ENCODE measurements around the gene ZFYVE1. TPM values are rescaled to one million over a fixed set of nuclear protein-coding genes. Genes with fewer than 3 reads are reported as not detected.
A peak's percentile ranks its signal among the peaks of the same experiment; 100 is the strongest.
"Not testable (repeated sequence)": the region's sequence is repeated elsewhere in the genome, so short reads cannot be mapped to it uniquely, and the experiment has no call there.

ZFYVE1 gene
- total and polyA plus RNA-seq, 2 experiments from 2014 or later: 15.6 to 18.3 TPM

- no peaks in the 10 kb centered on the region for H4K20me1 ChIP-seq (ENCODE audit: insufficient read depth)
- DNase-seq: peak; percentile 12
- no peaks in the 10 kb centered on the region for H3K9me2 ChIP-seq (ENCODE audit: insufficient read depth)
- no peak for TF ChIP-seq EZH2 (IDR thresholded peaks at IDR 0.05; ENCODE audit: insufficient read depth, poor library complexity, severe bottlenecking)
- no peak for TF ChIP-seq EZH2phosphoT487 (IDR thresholded peaks at IDR 0.05; ENCODE audit: insufficient read depth, low read depth)
- H3K4me2 ChIP-seq (ENCODE audit: unreplicated experiment): peak overlapping the region; percentile 99
- WGBS, 2 experiments (ENCODE audit: low coverage in 1 of 2, low lambda C conversion rate in 2 of 2, missing lambda C conversion rate in 2 of 2): 0 to 2% methylated on average over 11 to 21 of the region's 21 CpGs
- H2AFZ ChIP-seq: peak overlapping the region; percentile 93
- in situ Hi-C loops (cut with MboI): no loop called here
- no peaks in the 10 kb centered on the region for H3K27me3 ChIP-seq (replicated peaks; ENCODE audit: insufficient read depth)
- H3K4me1 ChIP-seq (ENCODE audit: insufficient read depth): peaks cover 24% of the 10 kb centered on the region; the same call in 1 of the 2 replicates
- peak overlapping the region; percentile 76 for H3K27ac ChIP-seq
- peak overlapping the region; percentile 83 for H3K9ac ChIP-seq
- peak overlapping the region; percentile 90 for H3K4me3 ChIP-seq
- peaks cover 49% of the 10 kb centered on the region for H3K79me2 ChIP-seq (ENCODE audit: insufficient read depth)
- 0 out of 2 replicates have a peak, but pooled peaks cover 8% of the 10 kb centered on the region for H3F3A ChIP-seq (ENCODE audit: insufficient read depth)
- no peaks in the 10 kb centered on the region for H3K9me3 ChIP-seq (ENCODE audit: low read depth)
- H3K36me3 ChIP-seq (ENCODE audit: low read depth): peaks cover 13% of the 10 kb centered on the region
These were observed 562 bp downstream of the ZFYVE1 start for GRCh38 chr14:73026243-73026844.

GRCh38 chr14:73025544-73025943 lies 1.4 kb downstream of the ZFYVE1 start:
- WGBS, 2 experiments (ENCODE audit: low coverage in 1 of 2, low lambda C conversion rate in 2 of 2, missing lambda C conversion rate in 2 of 2): 52 to 57% methylated on average over 3 of the region's 3 CpGs
- Histone ChIP-seq H3K27me3 (replicated peaks; ENCODE audit: insufficient read depth) (no peaks in the 10 kb centered on the region), H3K79me2 (ENCODE audit: insufficient read depth) (peaks cover 57% of the 10 kb centered on the region), H3K9ac (peak overlapping the region; percentile 83), H3K4me3 (peak overlapping the region; percentile 90), H3K36me3 (ENCODE audit: low read depth) (peaks cover 16% of the 10 kb centered on the region), H2AFZ (peak overlapping the region; percentile 93; the same call in 1 of the 2 replicates), H3K9me2 (ENCODE audit: insufficient read depth) (no peaks in the 10 kb centered on the region), H3F3A (ENCODE audit: insufficient read depth) (0 out of 2 replicates have a peak, but pooled peaks cover 8% of the 10 kb centered on the region), H3K27ac (peak overlapping the region; percentile 76), H3K9me3 (ENCODE audit: low read depth) (no peaks in the 10 kb centered on the region), H4K20me1 (ENCODE audit: insufficient read depth) (no peaks in the 10 kb centered on the region), H3K4me2 (ENCODE audit: unreplicated experiment) (peak overlapping the region; percentile 99), H3K4me1 (ENCODE audit: insufficient read depth) (peaks cover 24% of the 10 kb centered on the region; the same call in 1 of the 2 replicates)
- DNase-seq: peak; percentile 70
- in situ Hi-C loops (cut with MboI): no loop called here
- TF ChIP-seq EZH2phosphoT487 (IDR thresholded peaks at IDR 0.05; ENCODE audit: insufficient read depth, low read depth) (no peak), EZH2 (IDR thresholded peaks at IDR 0.05; ENCODE audit: insufficient read depth, poor library complexity, severe bottlenecking) (no peak)

GRCh38 chr14:73022051-73022450 lies 4.9 kb downstream of the ZFYVE1 start:
- H3K4me2 ChIP-seq (ENCODE audit: unreplicated experiment): no peak overlapping the region
- no peak overlapping the region for H3K4me3 ChIP-seq
- no peak overlapping the region for H3K27ac ChIP-seq
- H3K79me2 ChIP-seq (ENCODE audit: insufficient read depth): peaks cover 91% of the 10 kb centered on the region
- H3F3A ChIP-seq (ENCODE audit: insufficient read depth): 0 out of 2 replicates have a peak, but pooled peaks cover 8% of the 10 kb centered on the region
- DNase-seq: no peak
- H3K9ac ChIP-seq: no peak overlapping the region
- in situ Hi-C loops (cut with MboI): no loop called here
- no peak for TF ChIP-seq EZH2 (IDR thresholded peaks at IDR 0.05; ENCODE audit: insufficient read depth, poor library complexity, severe bottlenecking)
- no peak for TF ChIP-seq EZH2phosphoT487 (IDR thresholded peaks at IDR 0.05; ENCODE audit: insufficient read depth, low read depth)
- no peak overlapping the region for H2AFZ ChIP-seq
- H3K4me1 ChIP-seq (ENCODE audit: insufficient read depth): peaks cover 24% of the 10 kb centered on the region; the same call in 1 of the 2 replicates
- peaks cover 16% of the 10 kb centered on the region for H3K36me3 ChIP-seq (ENCODE audit: low read depth)
- WGBS, 2 experiments (ENCODE audit: low coverage in 1 of 2, low lambda C conversion rate in 2 of 2, missing lambda C conversion rate in 2 of 2): 98% methylated on average over 4 of the region's 4 CpGs
- no peaks in the 10 kb centered on the region for H3K27me3 ChIP-seq (replicated peaks; ENCODE audit: insufficient read depth)
- H3K9me3 ChIP-seq (ENCODE audit: low read depth): no peaks in the 10 kb centered on the region
- H4K20me1 ChIP-seq (ENCODE audit: insufficient read depth): no peaks in the 10 kb centered on the region
- H3K9me2 ChIP-seq (ENCODE audit: insufficient read depth): no peaks in the 10 kb centered on the region

- H3K36me3 ChIP-seq (ENCODE audit: low read depth); H3K9me2 ChIP-seq (ENCODE audit: insufficient read depth); H3K27me3 ChIP-seq (replicated peaks; ENCODE audit: insufficient read depth); H4K20me1 ChIP-seq (ENCODE audit: insufficient read depth); H3K9me3 ChIP-seq (ENCODE audit: low read depth); H3K9ac ChIP-seq; H2AFZ ChIP-seq; H3K4me2 ChIP-seq (ENCODE audit: unreplicated experiment); in situ Hi-C loops (cut with MboI); H3K27ac ChIP-seq; H3K4me3 ChIP-seq: not testable (repeated sequence)
- peaks cover 10% of the 10 kb centered on the region for H3K4me1 ChIP-seq (ENCODE audit: insufficient read depth)
- H3F3A ChIP-seq (ENCODE audit: insufficient read depth): peaks cover 16% of the 10 kb centered on the region; the same call in 1 of the 2 replicates
- 92 to 94% methylated on average over 10 of the region's 10 CpGs for whole genome bisulfite sequencing, 2 experiments (ENCODE audit: low coverage in 1 of 2, low lambda C conversion rate in 2 of 2, missing lambda C conversion rate in 2 of 2)
- peaks cover 88% of the 10 kb centered on the region for H3K79me2 ChIP-seq (ENCODE audit: insufficient read depth)
- peak; percentile 16 for DNase-seq
These were observed 10.9 kb downstream of the ZFYVE1 start for GRCh38 chr14:73016011-73016410.

GRCh38 chr14:73015552-73015951 lies 11.4 kb downstream of the ZFYVE1 start:
- H4K20me1 ChIP-seq (ENCODE audit: insufficient read depth); H3K4me2 ChIP-seq (ENCODE audit: unreplicated experiment); H3K9ac ChIP-seq; H3K9me3 ChIP-seq (ENCODE audit: low read depth); H2AFZ ChIP-seq; H3K4me3 ChIP-seq; DNase-seq; H3K27me3 ChIP-seq (replicated peaks; ENCODE audit: insufficient read depth); H3K9me2 ChIP-seq (ENCODE audit: insufficient read depth); in situ Hi-C loops (cut with MboI); H3K27ac ChIP-seq; H3K36me3 ChIP-seq (ENCODE audit: low read depth): not testable (repeated sequence)
- WGBS, 2 experiments (ENCODE audit: low coverage in 1 of 2, low lambda C conversion rate in 2 of 2, missing lambda C conversion rate in 2 of 2): 95% methylated on average over 14 of the region's 14 CpGs
- Histone ChIP-seq H3F3A (ENCODE audit: insufficient read depth) (peaks cover 16% of the 10 kb centered on the region; the same call in 1 of the 2 replicates), H3K79me2 (ENCODE audit: insufficient read depth) (peaks cover 88% of the 10 kb centered on the region), H3K4me1 (ENCODE audit: insufficient read depth) (peaks cover 10% of the 10 kb centered on the region)
